Activated CD8-positive, alpha-beta T cell treated with anti-CD3 and anti-CD28 coated beads for 36 hours (primary cell): ENCODE measurements around the gene UMAD1. TPM values are rescaled to one million over a fixed set of nuclear protein-coding genes. Genes with fewer than 3 reads are reported as not detected.

ENCODE experiments used
- ATAC-seq: fragments of 200-7000 bp; cut with Tn5 transposase; one replicate; pipeline ENCODE4 v1.10.0; 2021; ENCODE audit warnings: mild to moderate bottlenecking, moderate library complexity
- CTCF ChIA-PET: fragments of 350-600 bp; sonication (Branson Sonifier 250); formaldehyde crosslinking; loops from one replicate; lab custom pipeline; 2021; ENCODE audit warnings: antibody characterized with exemption; lab: Charles Lee
- POLR2A ChIA-PET: fragments of 350-600 bp; sonication (Branson Sonifier 250); formaldehyde crosslinking; loops from one replicate; lab custom pipeline; 2021; ENCODE audit warnings: antibody characterized with exemption; lab: Charles Lee
- DNase-seq: peaks from one replicate; pipeline ENCODE4 v3.0.0-alpha.2; 2020
- H3K27ac Mint-ChIP-seq: one replicate; pipeline ENCODE4 v1.8.0; 2021; ENCODE audit warnings: mild to moderate bottlenecking, mixed read lengths
- H3K27me3 Mint-ChIP-seq: one replicate; pipeline ENCODE4 v1.8.0; 2021; ENCODE audit warnings: mixed read lengths
- H3K36me3 Mint-ChIP-seq: one replicate; pipeline ENCODE4 v1.8.0; 2021; ENCODE audit warnings: low read depth, mixed read lengths
- H3K4me1 Mint-ChIP-seq: one replicate; pipeline ENCODE4 v1.8.0; 2021; ENCODE audit warnings: low read depth, mixed read lengths
- H3K4me3 Mint-ChIP-seq: one replicate; pipeline ENCODE4 v1.8.0; 2021; ENCODE audit warnings: mild to moderate bottlenecking, moderate library complexity, mixed read lengths
- H3K9me3 Mint-ChIP-seq: one replicate; pipeline ENCODE4 v1.8.0; 2021; ENCODE audit warnings: mixed read lengths
- CTCF ChIP-seq: fragments of 200-600 bp; IDR thresholded peaks from one replicate; pipeline ENCODE4 v1.8.0; 2022; ENCODE audit warnings: antibody characterized with exemption, mild to moderate bottlenecking
- intact Hi-C: fragments of 100-400 bp; cut with micrococcal nuclease; formaldehyde crosslinking; loops from one replicate; pipeline ENCODE4 v1.10.0; 2022
- total RNA-seq, 2 experiments: library from RNA; stranded (reverse); gene quantifications; one replicate each; pipeline ENCODE4 v1.2.3, GENCODE V29; 2021

Gene UMAD1
- total RNA-seq, 2 experiments from 2014 or later, result 10.1 to 11.1 TPM

- peaks cover 53% of the 10 kb centered on the region for H3K4me1 Mint-ChIP-seq
- H3K36me3 Mint-ChIP-seq, result peaks cover 10% of the 10 kb centered on the region
- no peak overlapping the region for H3K27ac Mint-ChIP-seq
- no peaks in the 10 kb centered on the region for H3K27me3 Mint-ChIP-seq
- ATAC-seq (no peak), DNase-seq (no peak)
- ChIA-PET POLR2A (no interaction called here), CTCF (interaction anchor here (1.5 to 1.6 kb wide), 2 partner anchors 8 to 30 kb away, joined by 3 read pairs; no protein-coding TSS in a partner anchor)
- no peak for TF ChIP-seq CTCF
- H3K9me3 Mint-ChIP-seq, result peaks cover 4% of the 10 kb centered on the region
- H3K4me3 Mint-ChIP-seq, result no peak overlapping the region
- intact Hi-C loops, result no loop called here
These were observed 10.2 kb downstream of the UMAD1 start for GRCh38 chr7:7650682-7651206.

GRCh38 chr7:7651479-7651878, 10.9 kb downstream of the UMAD1 start:
- ChIA-PET POLR2A (no interaction called here), CTCF (interaction anchor here (1.6 kb wide), 1 partner anchor 29 kb away, joined by 3 read pairs; no protein-coding TSS in a partner anchor)
- no peak overlapping the region for H3K27ac Mint-ChIP-seq
- no peak overlapping the region for H3K4me3 Mint-ChIP-seq
- intact Hi-C loops, result no loop called here
- no peak for DNase-seq
- TF ChIP-seq CTCF, result no peak
- no peak for ATAC-seq
- H3K36me3 Mint-ChIP-seq, result peaks cover 7% of the 10 kb centered on the region
- H3K4me1 Mint-ChIP-seq, result peaks cover 48% of the 10 kb centered on the region
- H3K27me3 Mint-ChIP-seq, result no peaks in the 10 kb centered on the region
- H3K9me3 Mint-ChIP-seq, result no peaks in the 10 kb centered on the region

GRCh38 chr7:7652798-7653540, 12.4 kb downstream of the UMAD1 start:
- H3K4me3 Mint-ChIP-seq, result no peak overlapping the region
- H3K27me3 Mint-ChIP-seq, result no peaks in the 10 kb centered on the region
- ChIA-PET CTCF (interaction anchor here (0.7 to 1.4 kb wide), 3 partner anchors 8 to 108 kb away, joined by 3 to 5 read pairs (median 3); no protein-coding TSS in a partner anchor), POLR2A (interaction anchor here (1.6 kb wide), 1 partner anchor 11 kb away, joined by 4 read pairs; no protein-coding TSS in a partner anchor)
- H3K4me1 Mint-ChIP-seq, result peaks cover 41% of the 10 kb centered on the region
- ATAC-seq, result no peak
- DNase-seq, result no peak
- no peak for TF ChIP-seq CTCF
- H3K27ac Mint-ChIP-seq, result peak overlapping the region; percentile 25
- H3K9me3 Mint-ChIP-seq, result peaks cover 7% of the 10 kb centered on the region
- H3K36me3 Mint-ChIP-seq, result peaks cover 17% of the 10 kb centered on the region
- intact Hi-C loops, result no loop called here

GRCh38 chr7:7653593-7654187, 13.1 kb downstream of the UMAD1 start:
- peaks cover 24% of the 10 kb centered on the region for H3K36me3 Mint-ChIP-seq
- no peaks in the 10 kb centered on the region for H3K27me3 Mint-ChIP-seq
- TF ChIP-seq CTCF, result peak; percentile 50
- H3K27ac Mint-ChIP-seq, result no peak overlapping the region
- CTCF ChIA-PET, result interaction anchor here (0.7 to 1.4 kb wide), 3 partner anchors 9 to 107 kb away, joined by 3 to 5 read pairs (median 3); no protein-coding TSS in a partner anchor
- peak; percentile 36 for DNase-seq
- peaks cover 14% of the 10 kb centered on the region for H3K9me3 Mint-ChIP-seq
- ATAC-seq, result peak; percentile 39
- POLR2A ChIA-PET, result no interaction called here
- intact Hi-C loops, result no loop called here
- H3K4me3 Mint-ChIP-seq, result no peak overlapping the region
- H3K4me1 Mint-ChIP-seq, result peaks cover 37% of the 10 kb centered on the region
